Gastroesophageal sphincter (tissue), 3 donors: ENCODE data around the gene RIBC1.

Source experiments
- CTCF ChIP-seq, 4 experiments: fragments of 200-600 bp in 2 of 4; fragments of 450-650 bp in 2 of 4; sonication (generic) in 1 of 4; IDR thresholded peaks; one replicate each; pipeline ENCODE4 v1.5.1; 2017 to 2019; ENCODE audit warnings: antibody characterized with exemption in 4 of 4, mild to moderate bottlenecking in 2 of 4, moderate library complexity in 2 of 4
- POLR2A ChIP-seq, 2 donors: fragments of 450-650 bp; IDR thresholded peaks; one replicate each; pipeline ENCODE4 v1.6.1; 2017; ENCODE audit warnings: antibody characterized with exemption in 2 of 2, mild to moderate bottlenecking in 2 of 2, moderate library complexity in 1 of 2
- POLR2AphosphoS5 ChIP-seq: sonication (generic); formaldehyde crosslinking; IDR thresholded peaks from one replicate; pipeline ENCODE4 v1.6.1; 2017; ENCODE audit warnings: antibody characterized with exemption

GRCh38 chrX:53445977-53446376, 23.3 kb downstream of the RIBC1 start:
- TF ChIP-seq CTCF (IDR thresholded peaks at IDR 0.05) (peak in 3 of 4 experiments; percentile 10 to 51 (median 27)), POLR2AphosphoS5 (no peak), POLR2A (IDR thresholded peaks at IDR 0.05) (no peak)
